H1 (cell line): ENCODE results near the gene GUCA2B. TPM values are rescaled to one million over a fixed set of nuclear protein-coding genes. Genes with fewer than 3 reads are reported as not detected.

ENCODE experiments used
- CBX5 ChIP-seq: fragments of 300-800, 300-1000 bp; sonication (generic); IDR thresholded peaks from 2 replicates; pipeline ENCODE4 v1.7.1; 2016; ENCODE audit warnings: antibody characterized with exemption, low read length, low read depth
- CEBPB ChIP-seq: IDR thresholded peaks from 2 replicates; pipeline ENCODE4 v1.6.1; 2012; ENCODE audit warnings: low read depth, low read length
- CTBP2 ChIP-seq: IDR thresholded peaks from 2 replicates; pipeline ENCODE4 v1.7.0; 2011; ENCODE audit warnings: borderline replicate concordance, mild to moderate bottlenecking, moderate library complexity, mixed read lengths, low read length; ENCODE audit not compliant: insufficient read depth, insufficient read length
- JUND ChIP-seq: IDR thresholded peaks from 2 replicates; pipeline ENCODE4 v1.6.1; 2011; ENCODE audit warnings: mild to moderate bottlenecking, improper control_type of control experiment, low read length
- POU5F1 ChIP-seq: IDR thresholded peaks from 2 replicates; pipeline ENCODE4 v1.6.1; 2011; ENCODE audit warnings: low read depth, mild to moderate bottlenecking, low read length, moderate library complexity
- polyA plus RNA-seq, 7 experiments: library from polyadenylated mRNA; depleted of rRNA in 3 of 7; stranded (reverse) in 5 of 7; unstranded in 2 of 7; fragments of >200 nt in 5 of 7; fragments of 200-250 nt in 2 of 7; gene quantifications; 1 replicate in 5 of 7; 2 replicates in 1 of 7; 4 replicates in 1 of 7; pipeline versions ENCODE4 v1.2.1 to v1.2.3, GENCODE V29; 2011 to 2013; ENCODE audit warnings: missing spikeins in 2 of 7, mixed read lengths in 2 of 7
- total RNA-seq: library from RNA; stranded (reverse); fragmentation: NEBNext Ultra II Directional; extraction: Animal tissue kit (Norgen Biotek cat#: 25700); gene quantifications from 2 replicates; pipeline ENCODE4 v1.2.1, GENCODE V29; 2021

GUCA2B gene
- total and polyA plus RNA-seq, 2 of the 8 experiments (the other 6 are each of a cell fraction or from before 2014, with no cell fraction given), result not detected

DNA sequence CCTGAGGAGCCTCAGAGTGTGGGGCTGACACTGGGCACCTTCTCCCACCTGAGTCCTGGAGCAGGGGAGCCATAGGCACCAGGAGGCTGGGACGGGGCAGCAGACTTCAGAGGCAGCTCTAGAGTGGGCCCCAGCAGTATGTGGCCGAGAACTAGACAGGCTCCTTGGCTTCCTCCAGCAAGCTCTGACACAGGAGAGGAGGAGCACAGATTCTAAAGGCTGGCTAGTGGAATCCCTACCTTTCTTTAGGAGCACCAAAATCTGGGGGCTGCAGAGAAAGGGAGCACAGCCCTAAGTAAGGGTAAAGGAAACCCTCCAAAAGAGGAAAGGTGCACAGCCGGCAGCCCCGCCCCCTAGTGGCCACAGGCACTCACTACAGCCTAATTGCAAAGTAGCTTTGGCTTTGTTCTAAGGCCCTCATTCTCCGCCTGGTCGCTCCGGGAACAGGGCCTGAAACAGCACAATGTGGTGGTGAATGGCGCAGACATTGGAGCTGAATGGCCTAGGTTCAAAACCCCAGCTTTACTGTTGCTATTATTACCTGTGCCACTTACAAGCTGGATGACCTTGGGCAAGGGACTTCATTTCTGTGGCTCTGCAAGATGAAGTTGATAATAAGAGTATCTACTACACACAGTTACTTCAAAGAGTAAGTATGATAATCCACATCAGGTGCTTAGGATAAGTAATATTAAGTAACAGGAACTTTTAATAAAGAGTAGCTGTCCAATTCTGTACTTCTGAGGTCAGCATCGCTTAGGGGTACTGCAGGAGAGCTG lies 20.1 kb downstream of the GUCA2B start (continued):
- TF ChIP-seq CEBPB (no peak), CTBP2 (no peak), POU5F1 (no peak), JUND (no peak), CBX5 (no peak)
